SK-N-SH treated with all-trans-retinoic acid at 6 μM for 48 hours (cell line): ENCODE data around the gene PLPP7.
A peak's percentile ranks its signal among the peaks of the same experiment; 100 is the strongest.

Source experiments
- ATAC-seq: fragments of 200-7000 bp; cut with Tn5 transposase; 3 replicates; pipeline ENCODE4 v1.9.1; 2020; ENCODE audit warnings: mild to moderate bottlenecking, moderate library complexity
- ARNTL ChIP-seq: fragments of 450-650 bp; formaldehyde crosslinking; IDR thresholded peaks from 2 replicates; pipeline ENCODE4 v1.5.0; 2020; ENCODE audit warnings: low read depth, mild to moderate bottlenecking, moderate library complexity, borderline replicate concordance
- BACH2 ChIP-seq: fragments of 250-450 bp; sonication (Bioruptor Pico); IDR thresholded peaks from 2 replicates; pipeline ENCODE4 v1.9.0; 2021; ENCODE audit warnings: mild to moderate bottlenecking, borderline replicate concordance
- CSDC2 ChIP-seq: fragments of 250-450 bp; sonication (Bioruptor Pico); IDR thresholded peaks from 2 replicates; pipeline ENCODE4 v1.5.0; 2020; ENCODE audit warnings: mild to moderate bottlenecking, moderate library complexity
- ESRRG ChIP-seq: fragments of 250-450 bp; sonication (Bioruptor Pico); IDR thresholded peaks from 2 replicates; pipeline ENCODE4 v1.6.1; 2021; ENCODE audit warnings: mild to moderate bottlenecking
- GLIS3 ChIP-seq: fragments of 250-450 bp; sonication (Bioruptor Pico); IDR thresholded peaks from 2 replicates; pipeline ENCODE4 v1.5.0; 2020; ENCODE audit warnings: mild to moderate bottlenecking, moderate library complexity
- ISL1 ChIP-seq: fragments of 250-450 bp; sonication (Bioruptor Pico); IDR thresholded peaks from 2 replicates; pipeline ENCODE4 v2.1.2; 2022; ENCODE audit warnings: mild to moderate bottlenecking, moderate library complexity
- OSR1 ChIP-seq: fragments of 250-450 bp; sonication (Bioruptor Pico); IDR thresholded peaks from 2 replicates; pipeline ENCODE4 v1.8.0; 2022; ENCODE audit warnings: moderate library complexity, mild to moderate bottlenecking, inconsistent platforms
- PPARA ChIP-seq: fragments of 250-450 bp; sonication (Bioruptor Pico); IDR thresholded peaks from 2 replicates; pipeline ENCODE4 v1.5.0; 2020; ENCODE audit warnings: mild to moderate bottlenecking, borderline replicate concordance
- RARB ChIP-seq: fragments of 250-450 bp; sonication (Bioruptor Pico); IDR thresholded peaks from 2 replicates; pipeline ENCODE4 v1.8.0; 2021; ENCODE audit warnings: mild to moderate bottlenecking, moderate library complexity
- TCF4 ChIP-seq: fragments of 250-450 bp; sonication (Bioruptor Pico); IDR thresholded peaks from 2 replicates; pipeline ENCODE4 v1.8.0; 2021; ENCODE audit warnings: mild to moderate bottlenecking, moderate library complexity, borderline replicate concordance
- TOX ChIP-seq: fragments of 250-450 bp; sonication (Bioruptor Pico); IDR thresholded peaks from 2 replicates; pipeline ENCODE4 v1.8.0; 2021; ENCODE audit warnings: mild to moderate bottlenecking, moderate library complexity, borderline replicate concordance
- ZC3H10 ChIP-seq: fragments of 250-450 bp; sonication (Bioruptor Pico); IDR thresholded peaks from 2 replicates; pipeline ENCODE4 v1.5.1; 2021; ENCODE audit warnings: mild to moderate bottlenecking, moderate library complexity
- ZFP3 ChIP-seq: fragments of 250-450 bp; sonication (Bioruptor Pico); IDR thresholded peaks from 2 replicates; pipeline ENCODE4 v1.5.0; 2020; ENCODE audit warnings: mild to moderate bottlenecking, moderate library complexity
- ZNF565 ChIP-seq: fragments of 450-650 bp; formaldehyde crosslinking; conservative IDR thresholded peaks from 2 replicates; pipeline ENCODE4 v1.5.0; 2020; ENCODE audit warnings: low read depth, mild to moderate bottlenecking, moderate library complexity
- ZNF70 ChIP-seq: fragments of 450-650 bp; formaldehyde crosslinking; IDR thresholded peaks from 2 replicates; pipeline ENCODE4 v1.5.0; 2020; ENCODE audit warnings: mild to moderate bottlenecking, moderate library complexity
- ZNF8 ChIP-seq: fragments of 450-650 bp; formaldehyde crosslinking; IDR thresholded peaks from 2 replicates; pipeline ENCODE4 v1.5.0; 2020; ENCODE audit warnings: mild to moderate bottlenecking, moderate library complexity
- TF ChIP-seq, protein P1 (sequence below): fragments of 250-450 bp; sonication (Bioruptor Pico); IDR thresholded peaks from 2 replicates; pipeline ENCODE4 v1.5.1; 2021; ENCODE audit warnings: mild to moderate bottlenecking, moderate library complexity
- TF ChIP-seq, protein P2 (sequence below): fragments of 250-450 bp; sonication (Bioruptor Pico); IDR thresholded peaks from 2 replicates; pipeline ENCODE4 v1.5.1; 2020; ENCODE audit warnings: low read depth, mild to moderate bottlenecking, moderate library complexity
- TF ChIP-seq, protein P3 (sequence below): fragments of 250-450 bp; sonication (Bioruptor Pico); IDR thresholded peaks from 2 replicates; pipeline ENCODE4 v1.5.0; 2020; ENCODE audit warnings: mild to moderate bottlenecking, moderate library complexity
- TF ChIP-seq, protein P4 (sequence below): fragments of 250-450 bp; sonication (Bioruptor Pico); IDR thresholded peaks from 2 replicates; pipeline ENCODE4 v1.8.0; 2021; ENCODE audit warnings: low read depth, mild to moderate bottlenecking, moderate library complexity, borderline replicate concordance

PLPP7 gene

DNA sequence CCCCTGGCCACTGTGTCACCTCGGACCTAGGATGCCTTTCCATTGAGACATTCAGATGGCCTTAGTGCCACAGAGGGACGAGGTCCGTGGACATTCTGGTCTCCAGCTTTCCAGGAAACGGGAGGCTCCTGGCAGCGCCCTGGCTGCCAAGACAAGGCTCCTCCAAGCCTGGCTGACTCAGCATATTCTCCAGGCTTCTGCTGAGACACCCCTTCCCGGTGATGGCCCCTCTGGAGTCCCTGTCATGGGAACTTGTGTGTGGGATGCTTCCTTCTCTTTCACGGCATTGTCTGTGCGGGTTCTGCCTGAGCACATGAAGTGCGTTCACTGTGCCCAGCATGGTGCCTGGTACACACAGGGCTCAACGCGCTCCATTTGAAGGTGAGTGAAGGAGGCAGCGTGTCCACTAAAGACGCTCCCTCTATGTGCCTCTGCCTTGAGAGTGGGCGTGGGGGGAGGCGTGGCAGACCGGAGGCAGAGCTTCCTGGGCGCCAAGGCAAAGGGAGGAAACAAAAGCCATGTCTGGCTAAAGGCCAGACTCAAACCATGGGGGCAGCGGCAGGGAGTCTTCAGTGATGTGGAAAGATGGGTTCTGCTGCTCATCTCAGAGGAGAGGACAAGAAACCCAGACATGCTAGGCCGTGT lies 58.0 kb downstream of the PLPP7 start:
- TF ChIP-seq, protein P1, sequence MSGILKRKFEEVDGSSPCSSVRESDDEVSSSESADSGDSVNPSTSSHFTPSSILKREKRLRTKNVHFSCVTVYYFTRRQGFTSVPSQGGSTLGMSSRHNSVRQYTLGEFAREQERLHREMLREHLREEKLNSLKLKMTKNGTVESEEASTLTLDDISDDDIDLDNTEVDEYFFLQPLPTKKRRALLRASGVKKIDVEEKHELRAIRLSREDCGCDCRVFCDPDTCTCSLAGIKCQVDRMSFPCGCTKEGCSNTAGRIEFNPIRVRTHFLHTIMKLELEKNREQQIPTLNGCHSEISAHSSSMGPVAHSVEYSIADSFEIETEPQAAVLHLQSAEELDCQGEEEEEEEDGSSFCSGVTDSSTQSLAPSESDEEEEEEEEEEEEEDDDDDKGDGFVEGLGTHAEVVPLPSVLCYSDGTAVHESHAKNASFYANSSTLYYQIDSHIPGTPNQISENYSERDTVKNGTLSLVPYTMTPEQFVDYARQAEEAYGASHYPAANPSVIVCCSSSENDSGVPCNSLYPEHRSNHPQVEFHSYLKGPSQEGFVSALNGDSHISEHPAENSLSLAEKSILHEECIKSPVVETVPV (CRISPR knock-in tag): no peak
- TF ChIP-seq TOX (CRISPR knock-in tag) (no peak), ZNF565 (no peak), TCF4 (CRISPR knock-in tag) (no peak), PPARA (CRISPR knock-in tag) (no peak), ZFP3 (CRISPR knock-in tag) (no peak), BACH2 (CRISPR knock-in tag) (no peak), ISL1 (CRISPR knock-in tag) (no peak), ARNTL (CRISPR knock-in tag) (no peak), ZC3H10 (no peak), OSR1 (CRISPR knock-in tag) (no peak), RARB (CRISPR knock-in tag) (no peak), CSDC2 (no peak), GLIS3 (CRISPR knock-in tag) (no peak), ZNF8 (CRISPR knock-in tag) (no peak), ESRRG (CRISPR knock-in tag) (no peak)
- TF ChIP-seq, protein P2, sequence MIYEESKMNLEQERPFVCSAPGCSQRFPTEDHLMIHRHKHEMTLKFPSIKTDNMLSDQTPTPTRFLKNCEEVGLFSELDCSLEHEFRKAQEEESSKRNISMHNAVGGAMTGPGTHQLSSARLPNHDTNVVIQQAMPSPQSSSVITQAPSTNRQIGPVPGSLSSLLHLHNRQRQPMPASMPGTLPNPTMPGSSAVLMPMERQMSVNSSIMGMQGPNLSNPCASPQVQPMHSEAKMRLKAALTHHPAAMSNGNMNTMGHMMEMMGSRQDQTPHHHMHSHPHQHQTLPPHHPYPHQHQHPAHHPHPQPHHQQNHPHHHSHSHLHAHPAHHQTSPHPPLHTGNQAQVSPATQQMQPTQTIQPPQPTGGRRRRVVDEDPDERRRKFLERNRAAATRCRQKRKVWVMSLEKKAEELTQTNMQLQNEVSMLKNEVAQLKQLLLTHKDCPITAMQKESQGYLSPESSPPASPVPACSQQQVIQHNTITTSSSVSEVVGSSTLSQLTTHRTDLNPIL (CRISPR knock-in tag): no peak
- TF ChIP-seq, protein P3, sequence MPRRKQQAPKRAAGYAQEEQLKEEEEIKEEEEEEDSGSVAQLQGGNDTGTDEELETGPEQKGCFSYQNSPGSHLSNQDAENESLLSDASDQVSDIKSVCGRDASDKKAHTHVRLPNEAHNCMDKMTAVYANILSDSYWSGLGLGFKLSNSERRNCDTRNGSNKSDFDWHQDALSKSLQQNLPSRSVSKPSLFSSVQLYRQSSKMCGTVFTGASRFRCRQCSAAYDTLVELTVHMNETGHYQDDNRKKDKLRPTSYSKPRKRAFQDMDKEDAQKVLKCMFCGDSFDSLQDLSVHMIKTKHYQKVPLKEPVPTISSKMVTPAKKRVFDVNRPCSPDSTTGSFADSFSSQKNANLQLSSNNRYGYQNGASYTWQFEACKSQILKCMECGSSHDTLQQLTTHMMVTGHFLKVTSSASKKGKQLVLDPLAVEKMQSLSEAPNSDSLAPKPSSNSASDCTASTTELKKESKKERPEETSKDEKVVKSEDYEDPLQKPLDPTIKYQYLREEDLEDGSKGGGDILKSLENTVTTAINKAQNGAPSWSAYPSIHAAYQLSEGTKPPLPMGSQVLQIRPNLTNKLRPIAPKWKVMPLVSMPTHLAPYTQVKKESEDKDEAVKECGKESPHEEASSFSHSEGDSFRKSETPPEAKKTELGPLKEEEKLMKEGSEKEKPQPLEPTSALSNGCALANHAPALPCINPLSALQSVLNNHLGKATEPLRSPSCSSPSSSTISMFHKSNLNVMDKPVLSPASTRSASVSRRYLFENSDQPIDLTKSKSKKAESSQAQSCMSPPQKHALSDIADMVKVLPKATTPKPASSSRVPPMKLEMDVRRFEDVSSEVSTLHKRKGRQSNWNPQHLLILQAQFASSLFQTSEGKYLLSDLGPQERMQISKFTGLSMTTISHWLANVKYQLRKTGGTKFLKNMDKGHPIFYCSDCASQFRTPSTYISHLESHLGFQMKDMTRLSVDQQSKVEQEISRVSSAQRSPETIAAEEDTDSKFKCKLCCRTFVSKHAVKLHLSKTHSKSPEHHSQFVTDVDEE (CRISPR knock-in tag): no peak
- TF ChIP-seq, protein P4, sequence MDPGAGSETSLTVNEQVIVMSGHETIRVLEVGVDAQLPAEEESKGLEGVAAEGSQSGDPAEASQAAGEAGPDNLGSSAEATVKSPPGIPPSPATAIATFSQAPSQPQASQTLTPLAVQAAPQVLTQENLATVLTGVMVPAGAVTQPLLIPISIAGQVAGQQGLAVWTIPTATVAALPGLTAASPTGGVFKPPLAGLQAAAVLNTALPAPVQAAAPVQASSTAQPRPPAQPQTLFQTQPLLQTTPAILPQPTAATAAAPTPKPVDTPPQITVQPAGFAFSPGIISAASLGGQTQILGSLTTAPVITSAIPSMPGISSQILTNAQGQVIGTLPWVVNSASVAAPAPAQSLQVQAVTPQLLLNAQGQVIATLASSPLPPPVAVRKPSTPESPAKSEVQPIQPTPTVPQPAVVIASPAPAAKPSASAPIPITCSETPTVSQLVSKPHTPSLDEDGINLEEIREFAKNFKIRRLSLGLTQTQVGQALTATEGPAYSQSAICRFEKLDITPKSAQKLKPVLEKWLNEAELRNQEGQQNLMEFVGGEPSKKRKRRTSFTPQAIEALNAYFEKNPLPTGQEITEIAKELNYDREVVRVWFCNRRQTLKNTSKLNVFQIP (CRISPR knock-in tag): no peak
- no peak for ATAC-seq

DNA sequence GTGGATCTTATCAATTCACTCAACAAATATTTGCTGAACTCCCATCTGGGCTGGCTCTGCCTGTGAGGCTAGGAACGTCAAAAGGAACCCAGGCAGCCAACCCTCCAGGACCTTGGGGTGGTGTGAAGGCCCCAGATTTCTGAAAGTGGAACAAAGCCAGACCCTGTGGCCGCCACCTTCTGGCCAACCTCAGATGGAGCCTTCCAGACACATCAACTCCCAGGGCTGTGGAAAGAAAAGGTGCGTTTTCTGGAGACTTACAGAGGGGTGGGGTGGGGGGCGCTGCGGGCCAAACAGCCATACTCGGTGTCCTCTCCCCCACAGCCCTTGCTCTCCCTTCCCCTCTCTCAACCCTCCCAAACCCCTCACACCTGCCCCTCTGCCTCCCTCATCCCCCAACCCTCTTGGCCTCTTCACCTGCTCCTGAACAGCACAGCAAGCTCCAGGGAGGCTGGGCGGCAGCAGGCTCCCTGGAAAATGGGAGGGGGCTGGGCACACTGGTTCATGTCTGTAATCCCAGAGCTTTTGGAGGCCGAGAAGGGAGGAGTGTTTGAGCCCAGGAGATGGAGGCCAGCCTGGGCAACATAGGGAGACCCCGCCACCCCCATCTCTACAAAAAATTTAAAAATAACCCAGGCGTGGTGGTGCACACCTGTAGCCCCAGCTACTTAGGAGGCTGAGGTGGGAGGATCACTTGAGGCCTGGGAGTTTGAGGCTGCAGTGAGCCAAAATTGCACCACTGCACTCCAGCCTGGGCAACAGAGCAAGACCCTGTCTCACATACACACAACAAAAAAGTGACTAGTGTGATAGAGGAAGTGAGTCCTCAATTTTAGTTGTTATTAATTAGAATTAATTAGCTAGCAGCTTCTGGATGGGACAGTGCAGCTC lies 59.4 kb downstream of the PLPP7 start:
- ATAC-seq: peak; percentile 22; the same call in 2 of the 3 replicates

DNA sequence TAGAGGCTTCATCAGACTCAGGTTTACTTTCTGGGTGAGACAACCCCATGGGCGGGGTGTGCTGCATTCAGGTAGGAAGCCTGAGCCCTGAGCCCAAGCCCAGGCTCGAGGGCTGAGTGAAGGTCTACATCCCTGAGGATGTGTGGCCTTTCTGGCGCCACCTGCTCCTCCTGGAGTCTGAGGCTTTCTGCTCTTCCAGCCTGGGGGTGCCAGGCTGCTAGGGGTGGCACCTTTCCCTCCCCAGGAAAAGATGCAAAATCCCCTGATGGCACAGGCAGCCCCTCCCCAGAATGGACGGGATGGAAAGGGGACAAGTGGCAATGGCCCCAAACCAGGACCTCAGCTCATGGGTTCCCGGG lies 60.0 kb downstream of the PLPP7 start:
- TF ChIP-seq ESRRG (CRISPR knock-in tag): no peak
- TF ChIP-seq, protein P3 (CRISPR knock-in tag): no peak
- TF ChIP-seq CSDC2: no peak
- TF ChIP-seq, protein P1 (CRISPR knock-in tag): no peak
- TF ChIP-seq ZNF70 (CRISPR knock-in tag): no peak
- TF ChIP-seq RARB (CRISPR knock-in tag): no peak
- TF ChIP-seq OSR1 (CRISPR knock-in tag): no peak
- no peak for TF ChIP-seq ZNF8 (CRISPR knock-in tag)
- TF ChIP-seq, protein P2 (CRISPR knock-in tag): no peak
- ATAC-seq: peak; percentile 9; the same call in 1 of the 3 replicates

More for the DNA sequence above, 59.4 kb downstream of the PLPP7 start:
- no peak for TF ChIP-seq ESRRG (CRISPR knock-in tag)
- TF ChIP-seq CSDC2: no peak
- TF ChIP-seq ZNF8 (CRISPR knock-in tag): no peak
- TF ChIP-seq, all 23 proteins: peak for 0
